ENCODE data around the gene SLC24A3.
A peak's percentile ranks its signal among the peaks of the same experiment; 100 is the strongest.

The SLC24A3 gene

GRCh38 chr20:19212469-19212815 is at the start of gene SLC24A3:
Gene SLC24A3, plus strand, starts transcription at chr20:19212642.
- DNase-seq, result no peak

DNA sequence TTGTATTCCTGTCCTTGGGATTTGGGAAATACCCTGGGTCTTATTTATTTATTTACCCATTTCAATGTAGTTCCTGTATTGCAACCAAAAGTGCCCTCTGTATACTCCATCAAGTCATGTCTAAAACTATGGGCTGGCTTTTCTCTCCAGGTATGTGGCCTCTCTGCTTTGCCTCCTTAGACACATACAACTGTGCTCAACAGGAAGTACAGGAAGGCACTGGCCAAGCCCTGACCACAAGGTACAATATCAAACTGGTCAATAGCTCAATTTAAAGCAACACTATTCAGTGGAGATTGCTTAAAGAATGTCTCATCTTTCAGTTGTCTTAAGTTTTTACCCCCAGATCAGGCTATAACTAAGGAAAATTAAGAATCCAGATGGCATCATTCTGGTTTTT is 42.3 kb upstream of the SLC24A3 start:
- no peak for DNase-seq

DNA sequence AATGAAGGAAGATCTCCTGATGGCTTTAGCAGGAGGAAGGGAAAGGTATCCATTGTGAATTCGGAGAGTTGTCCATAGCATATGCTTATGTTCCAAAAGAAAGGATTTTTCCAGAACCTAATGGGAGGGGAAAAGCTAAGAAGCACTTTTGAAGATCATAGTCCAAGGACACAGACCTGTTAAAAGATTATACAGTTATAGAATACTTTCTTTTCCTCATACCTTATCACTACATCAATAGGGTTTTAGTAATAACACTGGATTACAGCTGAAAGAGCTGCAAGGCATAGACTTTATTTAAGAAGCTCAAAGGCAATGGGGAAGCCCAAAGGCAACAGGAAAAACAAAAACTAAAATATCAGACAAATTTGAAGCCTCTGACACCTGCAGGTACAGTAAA is 39.8 kb upstream of the SLC24A3 start:
- DNase-seq, result no peak

DNA sequence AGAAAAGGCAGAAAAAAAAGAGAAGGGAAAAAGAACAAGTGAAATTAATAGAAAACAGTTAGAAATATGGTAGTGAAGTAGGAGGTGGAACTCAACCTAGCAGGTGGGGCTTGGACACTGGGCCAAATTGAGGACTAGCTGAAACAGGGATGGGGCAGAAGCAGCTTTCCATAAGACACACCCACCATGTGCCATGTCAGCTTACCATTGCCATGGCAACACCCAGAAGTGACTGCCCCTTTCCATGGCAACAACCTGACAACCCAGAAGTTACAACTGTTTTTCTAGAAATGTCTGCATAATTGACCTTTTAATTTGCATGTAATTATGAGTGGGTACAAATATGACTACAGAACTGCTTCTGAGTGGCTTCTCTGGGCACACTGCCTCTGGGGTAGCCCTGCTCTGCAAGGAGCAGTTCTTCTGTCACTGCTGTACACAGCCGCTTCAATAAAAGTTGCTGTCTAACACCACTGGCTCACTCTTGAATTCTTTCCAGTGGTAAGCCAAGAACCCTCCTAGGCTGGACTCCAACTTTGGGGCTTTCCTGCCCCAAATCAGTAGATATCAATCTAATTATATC is 35.9 kb upstream of the SLC24A3 start:
- DNase-seq, result no peak

GRCh38 chr20:19181552-19181951 is 30.9 kb upstream of the SLC24A3 start:
- no peak for DNase-seq

DNA sequence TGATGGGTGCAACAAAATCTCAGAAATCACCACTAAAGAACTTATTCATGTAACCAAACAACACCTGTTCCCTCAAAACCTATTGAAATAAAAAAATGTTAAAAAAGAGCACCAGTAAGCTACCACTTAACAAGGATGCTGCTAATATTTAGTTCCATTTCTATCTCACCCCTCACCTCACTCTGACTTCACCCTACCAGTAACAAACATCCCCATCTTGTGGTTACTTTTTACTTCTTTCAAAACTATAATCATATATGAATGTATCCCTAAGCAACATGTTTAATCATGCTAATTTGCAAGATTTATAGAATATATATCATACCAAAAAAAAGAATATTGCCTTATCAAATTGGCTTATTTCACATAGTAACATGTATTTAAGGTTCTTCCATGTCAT is 27.4 kb upstream of the SLC24A3 start:
- peak; percentile 9 for DNase-seq

DNA sequence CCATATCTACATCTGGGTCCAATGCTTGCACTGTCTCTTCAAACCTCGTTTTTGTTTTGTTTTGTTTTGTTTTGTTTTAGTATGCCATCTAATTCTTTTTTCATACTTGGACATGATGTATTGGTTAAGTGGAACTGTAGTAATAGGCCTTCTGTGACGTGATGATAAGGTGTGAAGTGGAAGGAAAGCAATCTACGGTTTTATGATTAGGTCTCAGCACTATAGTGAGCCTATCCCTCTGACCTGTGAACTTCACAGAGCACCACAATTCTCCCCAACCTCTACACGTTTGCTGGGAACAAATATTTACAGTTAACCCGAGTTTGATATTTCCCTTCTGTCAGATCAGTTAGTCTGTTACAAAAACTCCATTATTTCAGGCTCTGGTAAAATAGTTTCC is 19.1 kb upstream of the SLC24A3 start:
- no peak for DNase-seq

DNA sequence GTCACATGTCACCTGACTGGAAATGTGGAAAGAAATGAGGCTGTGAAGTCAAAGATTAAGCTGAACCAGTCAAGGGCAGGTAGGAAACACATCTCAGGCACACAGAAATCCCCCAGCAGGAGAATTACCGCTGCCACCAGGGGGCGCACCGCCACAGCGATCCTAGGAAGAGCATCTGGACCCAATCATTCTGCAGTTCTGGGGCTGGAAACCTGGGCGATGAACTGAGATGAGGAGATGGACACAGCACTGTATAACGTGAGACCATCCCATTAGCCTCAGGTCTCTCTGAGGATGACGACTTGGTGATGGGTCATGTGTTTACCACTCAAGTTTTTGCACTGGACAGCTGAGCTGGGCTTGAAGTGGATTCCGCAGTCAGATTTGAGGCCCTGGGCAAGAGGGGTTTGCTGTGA is 6.5 kb upstream of the SLC24A3 start:
- DNase-seq, result peak; percentile 80

DNA sequence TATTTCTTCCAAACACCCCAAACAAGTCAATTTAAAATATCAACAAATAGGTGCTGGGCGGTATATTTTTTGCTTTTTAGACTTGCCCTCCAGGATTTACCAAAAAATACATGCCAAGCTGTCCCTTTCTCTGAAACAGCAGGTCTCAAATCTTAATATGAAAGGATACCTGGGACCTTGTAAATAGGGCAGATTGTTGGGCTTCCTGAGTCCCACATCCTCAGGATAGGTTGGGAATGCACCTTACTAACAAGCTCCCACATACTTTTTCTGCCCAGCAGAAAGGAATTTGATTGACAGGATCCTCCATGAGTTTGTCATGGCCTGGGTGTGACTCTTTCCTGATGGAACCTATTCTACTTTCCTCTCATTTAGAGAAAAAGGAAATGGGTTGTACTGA is 4.9 kb upstream of the SLC24A3 start:
- DNase-seq, result no peak

- peak; percentile 10 for DNase-seq
These were observed 1.9 kb upstream of the SLC24A3 start for GRCh38 chr20:19210391-19211155.

DNA sequence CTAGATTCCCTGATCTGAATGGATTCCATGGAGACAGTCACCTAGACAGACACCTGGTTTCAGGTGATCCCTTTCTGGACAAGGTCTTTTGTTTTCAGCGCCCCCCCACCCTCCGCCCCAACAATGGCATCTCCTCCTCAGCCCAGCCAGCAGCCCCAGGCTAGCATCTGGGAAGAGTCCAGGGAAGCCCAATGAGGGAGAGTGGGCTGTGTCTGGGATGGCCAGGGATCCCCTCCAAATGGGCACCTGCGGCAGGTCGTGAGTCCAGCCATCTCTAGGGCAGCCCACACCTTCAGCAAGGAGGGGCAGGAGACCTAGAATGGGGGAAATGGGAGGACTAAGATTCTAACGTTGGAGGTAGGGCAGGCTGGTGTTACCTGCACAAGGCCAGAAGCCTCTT is 1.2 kb upstream of the SLC24A3 start:
- DNase-seq, result no peak

DNA sequence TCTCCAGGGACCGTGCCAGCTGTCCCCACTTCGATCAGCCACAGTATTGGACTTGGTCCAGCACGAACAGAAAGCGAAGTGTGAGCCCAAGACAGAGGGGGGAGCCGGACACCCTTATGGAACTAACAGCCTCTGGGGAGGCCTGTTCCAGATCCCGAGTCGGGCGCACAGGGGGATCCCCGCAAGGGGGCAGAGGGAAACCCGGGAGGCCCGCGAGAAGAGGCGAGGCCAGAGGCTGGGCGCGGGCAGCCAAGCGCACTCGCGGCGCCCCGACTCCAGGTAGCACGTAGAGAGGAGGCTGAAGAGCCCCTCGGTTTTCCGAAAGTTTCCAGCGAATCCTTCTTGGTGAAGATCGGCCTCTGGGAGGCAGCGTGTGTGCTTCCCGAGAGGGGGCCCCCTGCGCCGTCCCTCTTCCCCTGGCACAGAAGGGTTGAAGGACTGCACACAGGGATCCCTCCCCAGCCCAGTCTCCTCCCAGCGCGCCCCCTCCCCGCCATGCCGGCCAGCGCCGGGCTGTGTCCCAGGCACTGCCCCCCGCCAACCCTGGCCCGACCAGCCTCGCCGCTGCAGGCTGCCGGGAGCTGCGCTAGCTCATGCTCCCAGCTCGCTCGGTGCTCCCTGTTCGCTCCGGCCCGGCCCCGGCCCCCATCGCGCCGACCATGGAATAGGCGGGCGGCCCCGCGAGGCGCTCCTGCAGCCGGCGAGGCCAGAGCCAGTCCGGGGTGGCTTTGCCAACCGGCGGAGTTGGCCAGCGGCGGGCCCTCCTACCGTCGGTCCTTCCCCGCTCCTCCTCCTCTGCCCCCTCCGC is 577 bp upstream of the SLC24A3 start:
- peak; percentile 19 for DNase-seq

- DNase-seq, result peak; percentile 78
These were observed 520 bp downstream of the SLC24A3 start for GRCh38 chr20:19212821-19213502.

DNA sequence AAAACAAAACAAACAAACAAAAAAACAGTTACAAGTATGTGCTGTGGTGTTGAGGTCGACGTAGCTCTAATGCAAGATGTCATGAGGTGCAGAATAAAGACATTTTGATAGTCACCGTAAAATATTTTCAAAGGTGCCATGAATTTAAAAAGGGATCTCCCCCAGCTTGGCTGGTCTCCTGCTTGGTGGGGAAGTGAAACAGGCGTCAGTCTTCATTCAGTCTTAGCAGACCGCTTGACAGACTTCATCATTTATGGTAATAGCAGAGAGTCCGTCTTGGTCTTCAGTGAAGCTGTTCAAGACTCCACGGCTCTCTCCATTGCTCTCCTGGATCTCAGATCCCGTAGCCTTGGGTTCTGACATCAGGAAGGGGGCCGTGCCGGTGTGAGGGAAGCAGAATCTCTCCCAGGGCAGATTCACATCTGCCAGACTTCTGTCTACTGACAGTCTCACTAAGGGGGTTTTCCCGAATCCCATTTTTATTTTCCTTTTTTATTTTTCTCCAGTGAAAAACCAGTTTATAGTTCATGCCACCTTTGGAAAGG is 1.6 kb downstream of the SLC24A3 start:
- DNase-seq, result peak; percentile 44

- no peak for DNase-seq
These were observed 6.0 kb downstream of the SLC24A3 start for GRCh38 chr20:19218411-19218810.

DNA sequence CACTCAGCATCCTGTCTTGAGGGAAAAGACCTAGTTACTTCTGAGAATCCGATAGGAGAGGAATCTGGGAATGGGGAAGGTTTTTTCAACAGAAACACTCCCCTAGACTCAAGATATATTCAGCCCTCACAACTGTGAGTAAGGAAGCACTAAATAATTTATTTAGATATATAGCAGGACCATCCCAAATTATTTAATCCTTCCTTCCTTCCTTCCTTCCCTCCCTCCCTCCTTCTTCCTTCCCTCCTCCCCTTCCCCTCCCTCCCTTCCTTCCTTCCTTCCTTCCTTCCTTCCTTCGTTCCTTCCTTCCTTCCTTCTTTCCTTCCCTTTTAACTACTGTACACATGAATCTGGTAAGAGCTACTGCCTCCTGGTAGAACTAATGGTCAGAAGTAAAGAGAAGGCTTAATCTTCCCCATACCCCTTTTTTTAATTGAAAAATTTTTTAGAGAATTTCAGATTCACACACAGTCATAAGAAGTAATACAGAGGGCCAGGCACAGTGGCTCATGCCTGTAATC is 10.1 kb downstream of the SLC24A3 start:
- no peak for DNase-seq

GRCh38 chr20:19223640-19224039 is 11.2 kb downstream of the SLC24A3 start:
- DNase-seq, result no peak

DNA sequence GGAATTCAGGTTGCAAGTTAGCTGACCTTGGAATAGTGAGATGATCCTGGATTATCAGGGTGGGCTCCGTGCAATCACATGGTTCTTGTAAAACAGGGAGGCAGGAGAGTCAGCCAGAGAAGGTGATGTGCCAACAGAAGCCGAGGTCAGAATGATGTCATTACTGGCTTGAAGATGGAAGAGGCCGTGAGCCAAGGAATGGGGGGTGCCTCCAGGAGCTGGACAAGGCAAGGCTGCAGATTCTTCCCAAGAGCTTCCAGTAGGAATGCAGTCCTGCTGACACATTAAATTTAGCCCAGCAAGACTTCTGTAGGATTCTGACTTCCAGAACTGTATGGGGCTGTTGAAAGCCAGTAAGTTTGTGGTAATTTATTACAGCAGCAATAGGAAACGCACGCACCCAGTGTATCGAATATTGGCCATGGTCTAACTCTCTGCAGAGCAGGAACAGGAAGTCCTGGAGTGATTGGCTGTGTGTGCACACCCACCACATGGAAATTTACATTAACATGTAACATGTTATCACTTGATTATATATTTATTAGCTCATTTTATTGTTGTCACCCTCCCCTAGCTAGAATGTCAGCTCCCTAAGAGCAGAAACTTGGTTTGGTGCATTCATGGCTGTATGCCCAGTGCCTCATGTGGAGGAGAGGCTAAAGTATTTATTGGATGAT is 19.1 kb downstream of the SLC24A3 start:
- no peak for DNase-seq

GRCh38 chr20:19232997-19233794 is 20.8 kb downstream of the SLC24A3 start:
- peak; percentile 20 for DNase-seq

DNA sequence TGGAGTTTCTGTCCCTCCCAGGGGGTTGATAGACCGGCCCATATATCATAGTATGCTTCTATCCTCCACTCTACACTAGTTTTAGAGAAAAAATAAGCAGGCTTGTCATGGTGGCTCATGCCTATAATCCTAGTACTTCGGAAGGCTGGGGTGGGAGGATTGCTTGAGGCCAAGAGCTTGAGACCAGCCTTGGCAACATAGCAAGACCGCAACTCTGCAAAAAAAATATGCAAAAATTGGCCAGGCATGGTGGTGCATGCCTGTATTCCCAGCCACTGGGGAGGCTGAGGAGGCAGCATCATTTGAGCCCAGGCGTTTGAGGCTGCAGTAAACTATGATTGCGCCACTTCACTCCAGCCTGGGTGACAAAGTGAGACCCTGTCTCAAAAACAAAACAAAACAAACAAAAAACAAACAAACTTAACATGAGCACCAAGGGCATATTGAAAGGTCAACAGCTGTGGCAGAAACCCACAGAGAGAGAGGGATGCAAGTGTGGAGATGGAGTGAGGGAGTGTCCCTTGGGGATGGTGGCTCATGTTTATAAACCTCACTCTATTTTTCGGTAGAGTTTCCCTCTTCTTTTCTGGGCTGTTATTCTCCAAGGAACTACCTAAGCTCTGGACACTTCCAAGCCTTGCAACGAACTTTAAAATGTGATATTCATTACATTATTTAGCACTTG is 24.1 kb downstream of the SLC24A3 start:
- DNase-seq, result no peak

DNA sequence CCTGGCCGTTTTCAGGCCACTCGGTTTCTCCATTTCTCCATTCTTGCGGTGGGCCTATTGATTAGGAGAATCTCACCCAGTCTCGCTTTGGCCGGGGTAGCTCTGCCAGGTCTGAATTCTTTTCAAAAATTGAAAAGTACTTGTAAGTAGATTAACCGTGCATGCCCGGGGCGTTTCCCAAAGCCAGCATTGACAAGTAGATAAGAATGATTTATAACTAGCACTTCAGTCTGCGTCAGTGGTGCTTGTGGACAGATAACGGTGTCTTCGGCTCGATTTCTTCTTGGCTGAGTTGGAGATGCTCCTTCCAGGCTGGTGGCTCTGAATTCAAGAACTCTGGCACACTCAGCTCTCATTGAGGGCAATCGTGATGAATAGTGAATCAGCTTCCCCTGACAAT is 29.0 kb downstream of the SLC24A3 start:
- no peak for DNase-seq

All from suppressor macrophage treated with lipopolysaccharide for 4 hours (primary cell).